GM20431 (cell line): ENCODE data around the gene MAD1L1.
"Not testable (repeated sequence)": the region's sequence is repeated elsewhere in the genome, so short reads cannot be mapped to it uniquely, and the experiment has no call there.

Source experiments
- in situ Hi-C: fragments of 300-500 bp; cut with MseI, MboI; formaldehyde crosslinking; loops from one replicate; pipeline ENCODE4 v1.15.0; 2020; ENCODE audit warnings: low sequenced_read_pairs; ENCODE audit not compliant: unreplicated experiment

Gene MAD1L1

GRCh38 chr7:1850111-1850975 lies 382.4 kb downstream of the MAD1L1 start:
- in situ Hi-C loops, result no loop called here

- in situ Hi-C loops, result no loop called here
Observed at GRCh38 chr7:1849351-1850041, 383.2 kb downstream of the MAD1L1 start.

GRCh38 chr7:1848911-1849311 lies 383.8 kb downstream of the MAD1L1 start:
- in situ Hi-C loops, result no loop called here

- in situ Hi-C loops, result no loop called here
Observed at GRCh38 chr7:1848013-1848640, 384.6 kb downstream of the MAD1L1 start.

- in situ Hi-C loops, result no loop called here
Observed at GRCh38 chr7:1847260-1848001, 385.3 kb downstream of the MAD1L1 start.

- in situ Hi-C loops, result no loop called here
Observed at GRCh38 chr7:1846331-1847065, 386.2 kb downstream of the MAD1L1 start.

- in situ Hi-C loops, result no loop called here
Observed at GRCh38 chr7:1845536-1846311, 387.0 kb downstream of the MAD1L1 start.

- in situ Hi-C loops, result no loop called here
Observed at GRCh38 chr7:1844951-1845390, 387.8 kb downstream of the MAD1L1 start.

GRCh38 chr7:1844336-1844950 lies 388.3 kb downstream of the MAD1L1 start:
- in situ Hi-C loops, result no loop called here

GRCh38 chr7:1843921-1844335 lies 388.8 kb downstream of the MAD1L1 start:
- in situ Hi-C loops, result no loop called here

- in situ Hi-C loops, result no loop called here
Observed at GRCh38 chr7:1843271-1843861, 389.4 kb downstream of the MAD1L1 start.

GRCh38 chr7:1842321-1843221 lies 390.2 kb downstream of the MAD1L1 start:
- in situ Hi-C loops, result no loop called here

- in situ Hi-C loops, result not testable (repeated sequence)
Observed at GRCh38 chr7:1841286-1842021, 391.3 kb downstream of the MAD1L1 start.

GRCh38 chr7:1840744-1841143 lies 392.0 kb downstream of the MAD1L1 start:
- in situ Hi-C loops, result not testable (repeated sequence)

- in situ Hi-C loops, result no loop called here
Observed at GRCh38 chr7:1839701-1840100, 393.0 kb downstream of the MAD1L1 start.

GRCh38 chr7:1838911-1839531 lies 393.7 kb downstream of the MAD1L1 start:
- in situ Hi-C loops, result not testable (repeated sequence)
